ENCODE results near the gene AOPEP. TPM values are rescaled to one million over a fixed set of nuclear protein-coding genes. Genes with fewer than 3 reads are reported as not detected.

The AOPEP gene
- total and polyA plus RNA-seq, 11 donors, result 105 to 310 (median 185) TPM

- WGBS, 4 donors, result 100% methylated on average over 1 of the region's 1 CpG
- DNase-seq (no peak), ATAC-seq (no peak)
- H3K9me3 ChIP-seq, result no peaks in the 10 kb centered on the region
- H3K4me3 ChIP-seq, result no peak overlapping the region
- H3K27ac ChIP-seq, result no peak overlapping the region
- intact Hi-C loops (cut with DNase I), result no loop called here
- peaks cover 0 to 18% (median 11%) of the 10 kb centered on the region in 9 donors for H3K36me3 ChIP-seq
- peaks cover 0 to 4% (median 0%) of the 10 kb centered on the region in 12 donors for H3K4me1 ChIP-seq
- no peak for TF ChIP-seq POLR2A (IDR thresholded peaks at IDR 0.05)
- no peaks in the 10 kb centered on the region for H3K27me3 ChIP-seq
Measured at GRCh38 chr9:94758031-94758430, 31.5 kb downstream of the AOPEP start.

- intact Hi-C loops (cut with DNase I), result no loop called here
- no peaks in the 10 kb centered on the region for H3K27me3 ChIP-seq
- no peak overlapping the region for H3K4me3 ChIP-seq
- H3K27ac ChIP-seq, result no peak overlapping the region
- H3K36me3 ChIP-seq, result peaks cover 0 to 18% (median 11%) of the 10 kb centered on the region in 9 donors
- ATAC-seq (no peak), DNase-seq (no peak)
- TF ChIP-seq POLR2A (IDR thresholded peaks at IDR 0.05), result no peak
- no peak for TF ChIP-seq CTCF (IDR thresholded peaks at IDR 0.05)
- peaks cover 0 to 4% (median 0%) of the 10 kb centered on the region in 12 donors for H3K4me1 ChIP-seq
- no peaks in the 10 kb centered on the region for H3K9me3 ChIP-seq
- WGBS, 4 donors, result 81 to 95% (median 85%) methylated on average over 1 of the region's 1 CpG
Measured at GRCh38 chr9:94758880-94759279, 32.4 kb downstream of the AOPEP start.

GRCh38 chr9:94760010-94760409, 33.5 kb downstream of the AOPEP start:
- no peak for TF ChIP-seq POLR2A (IDR thresholded peaks at IDR 0.05)
- no peak for TF ChIP-seq CTCF (IDR thresholded peaks at IDR 0.05)
- no peak overlapping the region for H3K27ac ChIP-seq
- peaks cover 0 to 18% (median 11%) of the 10 kb centered on the region in 9 donors for H3K36me3 ChIP-seq
- ATAC-seq, result no peak
- H3K4me1 ChIP-seq, result peaks cover 0 to 4% (median 0%) of the 10 kb centered on the region in 12 donors
- no peaks in the 10 kb centered on the region for H3K9me3 ChIP-seq
- no peak for DNase-seq
- intact Hi-C loops (cut with DNase I), result loop anchor here in 2 of 10 donors (10.0 kb wide), 1 partner anchor 75 kb away; no protein-coding TSS in a partner anchor
- H3K27me3 ChIP-seq, result no peaks in the 10 kb centered on the region
- no peak overlapping the region for H3K4me3 ChIP-seq
- 62 to 85% (median 73%) methylated on average over 7 of the region's 7 CpGs for WGBS, 4 donors

GRCh38 chr9:94760660-94761059, 34.2 kb downstream of the AOPEP start:
- Histone ChIP-seq H3K27ac (no peak overlapping the region), H3K4me3 (no peak overlapping the region), H3K36me3 (peaks cover 0 to 18% (median 11%) of the 10 kb centered on the region in 9 donors), H3K9me3 (no peaks in the 10 kb centered on the region), H3K4me1 (peaks cover 0 to 4% (median 0%) of the 10 kb centered on the region in 12 donors), H3K27me3 (no peaks in the 10 kb centered on the region)
- no peak for ATAC-seq
- no peak for DNase-seq
- TF ChIP-seq POLR2A (IDR thresholded peaks at IDR 0.05) (no peak), CTCF (IDR thresholded peaks at IDR 0.05) (no peak)
- WGBS, 4 donors, result 93 to 96% (median 95%) methylated on average over 5 of the region's 5 CpGs
- intact Hi-C loops (cut with DNase I), result loop anchor here in 2 of 10 donors (10.0 kb wide), 1 partner anchor 76 kb away; no protein-coding TSS in a partner anchor

- intact Hi-C loops (cut with DNase I), result loop anchor here in 2 of 10 donors (10.0 kb wide), 1 partner anchor 77 kb away; no protein-coding TSS in a partner anchor
- 94 to 97% (median 96%) methylated on average over 4 of the region's 4 CpGs for WGBS, 4 donors
- TF ChIP-seq CTCF (IDR thresholded peaks at IDR 0.05), result no peak
- no peak for TF ChIP-seq POLR2A (IDR thresholded peaks at IDR 0.05)
- peaks cover 0 to 18% (median 11%) of the 10 kb centered on the region in 9 donors for H3K36me3 ChIP-seq
- H3K4me1 ChIP-seq, result peaks cover 0 to 4% (median 0%) of the 10 kb centered on the region in 12 donors
- ATAC-seq (no peak), DNase-seq (no peak)
- H3K27ac ChIP-seq, result no peak overlapping the region
- no peak overlapping the region for H3K4me3 ChIP-seq
- no peaks in the 10 kb centered on the region for H3K27me3 ChIP-seq
- H3K9me3 ChIP-seq, result no peaks in the 10 kb centered on the region
Measured at GRCh38 chr9:94761481-94761880, 35.0 kb downstream of the AOPEP start.

Measured in heart left ventricle (tissue), 16 donors.